ENCODE measurements around the gene ADGRG3. TPM values are rescaled to one million over a fixed set of nuclear protein-coding genes. Genes with fewer than 3 reads are reported as not detected.

ADGRG3 gene
- total and polyA plus RNA-seq, 2 of the 8 experiments (the other 6 are each of a cell fraction or from before 2014, with no cell fraction given): 0.28 to 0.98 TPM

DNA sequence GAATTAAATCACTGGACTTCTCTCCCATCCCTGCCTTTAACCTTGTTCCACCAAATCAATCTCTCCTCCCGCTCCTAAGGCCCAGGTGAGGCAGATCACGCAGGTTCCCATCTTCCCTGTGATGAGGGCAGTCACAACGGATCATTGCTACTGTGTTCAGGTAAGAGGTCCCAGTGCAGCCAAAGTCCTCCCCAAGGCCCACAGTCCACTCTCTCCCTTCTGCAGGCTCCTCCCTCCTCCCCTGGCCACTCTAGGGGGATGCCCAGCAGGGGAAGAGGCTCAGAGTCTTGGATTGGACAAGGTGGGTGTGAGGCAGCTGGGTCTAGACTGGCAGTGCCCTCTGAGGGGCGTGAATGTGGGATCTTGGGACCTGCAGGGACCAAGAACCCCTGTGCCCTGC lies 2.6 kb upstream of the ADGRG3 start:
- WGBS, 2 experiments (ENCODE audit: extremely low coverage in 1 of 2, insufficient coverage in 1 of 2, insufficient read length in 1 of 2, insufficient replicate concordance in 2 of 2, low coverage in 1 of 2, low lambda C conversion rate in 2 of 2, missing lambda C conversion rate in 1 of 2): 66% methylated on average over 3 of the region's 4 CpGs; no CpG with 5 or more reads in 1 of the 2 experiments
- no peaks in the 10 kb centered on the region for H3K79me1 ChIP-seq (ENCODE audit: low read depth, low read length)
- TF ChIP-seq SRF (IDR thresholded peaks at IDR 0.05; ENCODE audit: low read depth, low read length): no peak

More for the DNA sequence above, 2.6 kb upstream of the ADGRG3 start:
- no peak overlapping the region for H3K14ac ChIP-seq (ENCODE audit: insufficient read length)
- H3K27ac ChIP-seq (ENCODE audit: low read depth, low read length): no peak overlapping the region
- H2BK120ac ChIP-seq (replicated peaks; ENCODE audit: low read depth, low read length): no peak overlapping the region
- H3K4me2 ChIP-seq (ENCODE audit: insufficient read depth in 1 of 2, low read depth in 2 of 2, low read length in 2 of 2): no peak overlapping the region
- no peaks in the 10 kb centered on the region for H3K27me3 ChIP-seq (replicated peaks in 1 of 4; ENCODE audit: control insufficient read depth in 3 of 4, extremely low read depth in 1 of 4, insufficient read depth in 3 of 4, low read length in 3 of 4)
- no peaks in the 10 kb centered on the region for H3K36me3 ChIP-seq (ENCODE audit: control insufficient read depth in 2 of 4, insufficient read depth in 4 of 4, low read length in 3 of 4)
- H3K4me1 ChIP-seq (replicated peaks in 1 of 4; ENCODE audit: control insufficient read depth in 3 of 4, insufficient read depth in 4 of 4, low read length in 3 of 4): peaks cover 0 to 4% (median 0%) of the 10 kb centered on the region in 4 experiments; a peak in 3 of 7 replicates
- H2BK15ac ChIP-seq (ENCODE audit: low read length): no peak overlapping the region
- H2BK20ac ChIP-seq (ENCODE audit: low read length): no peak overlapping the region
- H4K8ac ChIP-seq (ENCODE audit: extremely low read depth, insufficient read depth, low read length): no peak overlapping the region; the same call in 1 of the 2 replicates
- no peak overlapping the region for H2BK5ac ChIP-seq (ENCODE audit: low read depth, low read length)
- no peak overlapping the region for H3K23ac ChIP-seq (ENCODE audit: insufficient read length)
- no peak overlapping the region for H2AFZ ChIP-seq (ENCODE audit: low read length)
- no peaks in the 10 kb centered on the region for H3K79me2 ChIP-seq (ENCODE audit: control insufficient read depth in 1 of 2, insufficient read depth in 2 of 2, low read length in 2 of 2)
- H3K9me3 ChIP-seq (ENCODE audit: insufficient read depth in 2 of 2, low read depth in 1 of 2, low read length in 1 of 2): no peaks in the 10 kb centered on the region
- H3K4me3 ChIP-seq (ENCODE audit: extremely low read depth in 1 of 4, insufficient read depth in 2 of 4, low read depth in 3 of 4, low read length in 4 of 4): no peak overlapping the region
- no peak overlapping the region for H4K91ac ChIP-seq (replicated peaks; ENCODE audit: insufficient read length, low read length)
- H3K9ac ChIP-seq (replicated peaks in 1 of 4; ENCODE audit: extremely low read depth in 1 of 4, low read depth in 3 of 4, low read length in 3 of 4): no peak overlapping the region
- no peaks in the 10 kb centered on the region for H3K23me2 ChIP-seq (ENCODE audit: low read depth, low read length)
- FAIRE-seq: no peak
- H2BK12ac ChIP-seq (ENCODE audit: low read depth, low read length): no peak overlapping the region
- DNase-seq (ENCODE audit: low read depth in 1 of 2, low spot score in 2 of 2): no peak
- H2AK5ac ChIP-seq (ENCODE audit: low read depth, low read length): no peak overlapping the region
- no peak overlapping the region for H3K18ac ChIP-seq (ENCODE audit: extremely low read depth, low read length)
- ChIA-PET POLR2A (ENCODE audit: partially characterized antibody) (no interaction called here), CTCF (ENCODE audit: partially characterized antibody) (interaction anchor here (0.9 to 4.2 kb wide), 7 partner anchors 11 to 129 kb away, joined by 3 to 44 read pairs (median 4); no protein-coding TSS in a partner anchor)
- no peak overlapping the region for H4K5ac ChIP-seq (ENCODE audit: insufficient read length, low read depth, low read length)
- no peak overlapping the region for H3K56ac ChIP-seq (replicated peaks; ENCODE audit: insufficient read length, low read depth, low read length)
- no peaks in the 10 kb centered on the region for H4K20me1 ChIP-seq (replicated peaks in 1 of 2; ENCODE audit: control insufficient read depth in 1 of 2, insufficient read depth in 2 of 2, low read length in 2 of 2)
- no peak overlapping the region for H3K4ac ChIP-seq (replicated peaks; ENCODE audit: insufficient read length, low read depth, low read length)
